ENCODE results near the gene ODAD2. TPM values are rescaled to one million over a fixed set of nuclear protein-coding genes. Genes with fewer than 3 reads are reported as not detected.
A peak's percentile ranks its signal among the peaks of the same experiment; 100 is the strongest.

ODAD2 gene
- total and polyA plus RNA-seq, 8 donors = 0.29 to 9.3 (median 4.6) TPM

GRCh38 chr10:27878281-27878680 lies 120.6 kb downstream of the ODAD2 start:
- ATAC-seq (no peak), DNase-seq (peak in 2 of 4 donors; percentile 21 to 33)
- intact Hi-C loops (cut with DNase I) = no loop called here
- Histone ChIP-seq H3K36me3 (no peaks in the 10 kb centered on the region), H3K27me3 (no peaks in the 10 kb centered on the region), H3K4me3 (no peak overlapping the region), H3K9me3 (peaks cover 0 to 3% of the 10 kb centered on the region in 2 donors), H3K27ac (no peak overlapping the region), H3K4me1 (no peaks in the 10 kb centered on the region)
- no peak for TF ChIP-seq CTCF (IDR thresholded peaks at IDR 0.05)

- Histone ChIP-seq H3K9me3 (peaks cover 0 to 3% of the 10 kb centered on the region in 2 donors), H3K27ac (no peak overlapping the region), H3K4me3 (no peak overlapping the region), H3K36me3 (no peaks in the 10 kb centered on the region), H3K27me3 (no peaks in the 10 kb centered on the region), H3K4me1 (no peaks in the 10 kb centered on the region)
- peak; percentile 61 for ATAC-seq
- no peak for DNase-seq
- intact Hi-C loops (cut with DNase I) = no loop called here
- no peak for TF ChIP-seq CTCF (IDR thresholded peaks at IDR 0.05)
Observed at GRCh38 chr10:27865221-27865635, 133.7 kb downstream of the ODAD2 start.

- intact Hi-C loops (cut with DNase I) = no loop called here
- H3K27me3 ChIP-seq = no peaks in the 10 kb centered on the region
- ATAC-seq (no peak), DNase-seq (no peak)
- no peaks in the 10 kb centered on the region for H3K4me1 ChIP-seq
- H3K36me3 ChIP-seq = no peaks in the 10 kb centered on the region
- H3K27ac ChIP-seq = no peak overlapping the region
- no peak overlapping the region for H3K4me3 ChIP-seq
- H3K9me3 ChIP-seq = no peaks in the 10 kb centered on the region
- no peak for TF ChIP-seq CTCF (IDR thresholded peaks at IDR 0.05)
Observed at GRCh38 chr10:27861781-27862180, 137.1 kb downstream of the ODAD2 start.

- intact Hi-C loops (cut with DNase I) = no loop called here
- H3K4me3 ChIP-seq = no peak overlapping the region
- DNase-seq (no peak), ATAC-seq (no peak)
- TF ChIP-seq CTCF (IDR thresholded peaks at IDR 0.05) = no peak
- H3K36me3 ChIP-seq = no peaks in the 10 kb centered on the region
- H3K4me1 ChIP-seq = no peaks in the 10 kb centered on the region
- H3K27ac ChIP-seq = no peak overlapping the region
- H3K27me3 ChIP-seq = no peaks in the 10 kb centered on the region
- no peaks in the 10 kb centered on the region for H3K9me3 ChIP-seq
Observed at GRCh38 chr10:27857616-27858015, 141.3 kb downstream of the ODAD2 start.

GRCh38 chr10:27844223-27844622 lies 154.7 kb downstream of the ODAD2 start:
- intact Hi-C loops (cut with DNase I) = no loop called here
- H3K36me3 ChIP-seq = no peaks in the 10 kb centered on the region
- peaks cover 0 to 3% of the 10 kb centered on the region in 2 donors for H3K4me1 ChIP-seq
- H3K27ac ChIP-seq = no peak overlapping the region
- H3K9me3 ChIP-seq = peaks cover 0 to 5% of the 10 kb centered on the region in 2 donors
- no peak for TF ChIP-seq CTCF (IDR thresholded peaks at IDR 0.05)
- H3K27me3 ChIP-seq = no peaks in the 10 kb centered on the region
- no peak for DNase-seq
- H3K4me3 ChIP-seq = no peak overlapping the region
- peak; percentile 54 for ATAC-seq
